Adipocyte (in vitro differentiated cells): ENCODE measurements around the gene GALNT12.
A peak's percentile ranks its signal among the peaks of the same experiment; 100 is the strongest.

Experiments used
- DNase-seq: peaks from one replicate; pipeline ENCODE4 v3.0.0-alpha.2; 2015; ENCODE audit warnings: low read depth
- H3K27me3 ChIP-seq: replicated peaks from 2 replicates; pipeline ENCODE4 v1.7.0; 2013; ENCODE audit warnings: mild to moderate bottlenecking, low read length, moderate library complexity; ENCODE audit not compliant: control insufficient read depth, insufficient read depth
- H3K36me3 ChIP-seq: 2 replicates; pipeline ENCODE4 v1.7.0; 2013; ENCODE audit warnings: low read length, mild to moderate bottlenecking, moderate library complexity; ENCODE audit not compliant: control insufficient read depth, insufficient read depth, severe bottlenecking
- H3K4me1 ChIP-seq: 2 replicates; pipeline ENCODE4 v1.7.0; 2013; ENCODE audit warnings: mild to moderate bottlenecking, low read length, moderate library complexity; ENCODE audit not compliant: control insufficient read depth, insufficient read depth
- H3K4me3 ChIP-seq: 2 replicates; pipeline ENCODE4 v1.7.0; 2013; ENCODE audit warnings: mild to moderate bottlenecking, low read length, moderate library complexity
- H3K9ac ChIP-seq: 2 replicates; pipeline ENCODE4 v1.7.0; 2013; ENCODE audit warnings: mild to moderate bottlenecking, low read length, moderate library complexity
- H3K9me3 ChIP-seq: 2 replicates; pipeline ENCODE4 v1.7.0; 2013; ENCODE audit warnings: mild to moderate bottlenecking, low read length, moderate library complexity; ENCODE audit not compliant: control insufficient read depth

The GALNT12 gene

GRCh38 chr9:98808411-98808815, 943 bp downstream of the GALNT12 start:
- Histone ChIP-seq H3K9ac (peak overlapping the region; percentile 68), H3K9me3 (no peaks in the 10 kb centered on the region), H3K4me1 (peaks cover 31% of the 10 kb centered on the region), H3K4me3 (peak overlapping the region; percentile 83), H3K36me3 (no peaks in the 10 kb centered on the region), H3K27me3 (no peaks in the 10 kb centered on the region)
- DNase-seq = no peak

DNA sequence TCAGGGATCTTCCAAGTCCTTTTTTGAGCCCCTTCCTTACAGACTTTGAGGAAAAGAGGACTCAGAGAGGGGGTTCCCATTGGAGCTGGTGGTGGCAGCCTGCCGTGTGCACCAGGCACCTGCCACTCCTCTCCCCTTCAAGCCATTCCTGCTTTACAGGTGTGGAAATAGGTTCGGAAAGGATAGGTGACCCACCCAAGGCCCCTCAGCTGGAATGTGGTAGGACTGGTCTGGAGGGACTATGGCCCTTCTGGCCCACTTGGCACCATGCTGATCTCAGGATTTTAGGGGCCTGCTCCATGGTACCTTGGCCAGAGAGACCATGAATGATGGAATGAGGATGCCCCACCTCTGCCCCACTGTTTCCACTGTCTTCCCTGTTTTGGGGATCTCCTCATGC, 1.4 kb downstream of the GALNT12 start:
- Histone ChIP-seq H3K4me3 (no peak overlapping the region), H3K9ac (no peak overlapping the region), H3K36me3 (no peaks in the 10 kb centered on the region), H3K4me1 (peaks cover 31% of the 10 kb centered on the region), H3K27me3 (no peaks in the 10 kb centered on the region), H3K9me3 (no peaks in the 10 kb centered on the region)
- DNase-seq = no peak

- Histone ChIP-seq H3K27me3 (no peaks in the 10 kb centered on the region), H3K4me3 (no peak overlapping the region), H3K9ac (no peak overlapping the region), H3K4me1 (peaks cover 31% of the 10 kb centered on the region), H3K36me3 (no peaks in the 10 kb centered on the region), H3K9me3 (no peaks in the 10 kb centered on the region)
- no peak for DNase-seq
Observed at GRCh38 chr9:98809311-98810101, 2.0 kb downstream of the GALNT12 start.

GRCh38 chr9:98810102-98810842, 2.8 kb downstream of the GALNT12 start:
- no peak for DNase-seq
- Histone ChIP-seq H3K4me1 (peaks cover 30% of the 10 kb centered on the region), H3K36me3 (no peaks in the 10 kb centered on the region), H3K4me3 (no peak overlapping the region), H3K27me3 (no peaks in the 10 kb centered on the region), H3K9ac (no peak overlapping the region), H3K9me3 (no peaks in the 10 kb centered on the region)

DNA sequence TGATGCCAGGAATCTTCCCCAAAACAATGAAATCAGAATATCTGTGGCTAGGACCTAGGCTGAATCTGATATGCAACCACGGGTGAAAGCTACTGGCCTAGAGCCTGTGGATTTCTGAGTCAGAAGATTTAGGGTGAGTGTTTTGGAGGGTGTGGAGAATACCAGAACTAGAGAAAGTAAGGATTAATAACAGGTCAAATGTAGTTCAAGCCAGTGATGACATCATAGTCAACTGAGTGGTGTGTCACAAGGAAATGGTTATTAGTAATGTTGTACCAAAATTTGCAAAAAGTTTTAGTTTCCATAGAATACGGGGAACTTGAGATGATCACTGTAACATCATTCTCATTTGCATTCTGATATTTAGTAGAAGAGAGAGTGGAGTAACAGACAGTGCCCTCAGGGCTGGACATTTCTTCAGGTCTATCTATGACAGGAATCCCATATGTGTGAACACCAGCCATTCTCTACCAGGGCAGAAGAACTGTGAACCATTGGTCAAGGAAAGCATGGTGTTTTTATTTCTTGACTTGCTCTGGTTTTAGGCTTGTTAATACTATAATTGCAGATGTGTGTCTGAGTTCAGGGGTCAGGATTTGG, 3.7 kb downstream of the GALNT12 start:
- peaks cover 21% of the 10 kb centered on the region for H3K4me1 ChIP-seq
- H3K36me3 ChIP-seq = no peaks in the 10 kb centered on the region
- no peaks in the 10 kb centered on the region for H3K27me3 ChIP-seq

DNA sequence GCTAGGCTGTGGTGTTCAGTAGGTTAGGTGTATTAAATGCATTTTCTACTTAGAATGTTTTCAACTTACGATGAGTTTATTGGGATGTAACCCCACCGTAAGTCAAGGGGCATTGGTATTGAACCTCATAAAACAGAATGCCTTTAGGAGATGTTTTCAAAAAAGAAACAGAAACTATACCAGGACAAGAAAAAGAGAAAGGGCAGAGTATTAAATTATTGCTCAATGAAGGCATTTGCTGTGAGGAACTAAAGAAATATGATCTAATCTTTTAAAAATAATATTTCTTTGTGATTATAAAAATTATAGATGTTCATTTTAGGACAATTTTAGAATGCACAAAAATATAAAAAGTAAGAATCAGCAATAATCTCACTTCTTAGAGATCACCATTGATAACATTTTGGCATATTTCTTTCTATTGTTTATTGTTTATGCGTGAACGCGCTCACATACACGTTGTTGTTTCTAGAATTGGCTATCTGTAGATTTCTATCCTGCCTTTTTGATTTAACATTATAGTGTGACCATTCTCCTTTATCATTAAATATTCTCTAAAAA, 8.0 kb downstream of the GALNT12 start:
- no peaks in the 10 kb centered on the region for H3K36me3 ChIP-seq
- no peaks in the 10 kb centered on the region for H3K27me3 ChIP-seq
- H3K4me1 ChIP-seq = peaks cover 11% of the 10 kb centered on the region
- H3K4me3 ChIP-seq = no peak overlapping the region
- H3K9me3 ChIP-seq = peaks cover 7% of the 10 kb centered on the region
- DNase-seq = no peak
- no peak overlapping the region for H3K9ac ChIP-seq

More for the DNA sequence above, 3.7 kb downstream of the GALNT12 start:
- H3K9ac ChIP-seq = peak overlapping the region; percentile 10
- H3K9me3 ChIP-seq = no peaks in the 10 kb centered on the region
- peak overlapping the region; percentile 37 for H3K4me3 ChIP-seq
- peak; percentile 44 for DNase-seq

DNA sequence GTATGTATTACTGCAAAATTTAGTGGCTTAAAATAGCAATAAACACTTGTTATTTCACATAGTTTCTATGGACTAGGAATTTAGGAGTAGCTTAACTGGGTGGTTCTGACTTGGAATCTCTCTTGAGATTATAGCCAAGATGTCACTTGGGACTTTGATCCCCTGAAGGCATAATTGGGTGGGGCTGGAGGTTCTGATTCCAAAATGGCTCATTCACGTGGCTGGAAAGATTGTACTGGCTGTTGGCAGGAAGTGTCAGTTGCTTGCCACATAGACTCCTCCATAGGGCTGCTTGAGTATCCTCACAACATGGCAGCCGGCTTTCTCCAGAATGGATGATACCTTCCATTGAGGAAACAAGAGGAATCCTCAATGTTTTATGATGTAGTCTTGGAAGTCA, 11.3 kb downstream of the GALNT12 start:
- Histone ChIP-seq H3K4me1 (no peaks in the 10 kb centered on the region), H3K36me3 (no peaks in the 10 kb centered on the region), H3K9me3 (peaks cover 7% of the 10 kb centered on the region), H3K9ac (no peak overlapping the region), H3K27me3 (no peaks in the 10 kb centered on the region), H3K4me3 (no peak overlapping the region)
- DNase-seq = no peak

GRCh38 chr9:98819231-98819630, 11.8 kb downstream of the GALNT12 start:
- no peak overlapping the region for H3K9ac ChIP-seq
- no peak overlapping the region for H3K4me3 ChIP-seq
- no peaks in the 10 kb centered on the region for H3K4me1 ChIP-seq
- DNase-seq = no peak
- no peaks in the 10 kb centered on the region for H3K27me3 ChIP-seq
- no peaks in the 10 kb centered on the region for H3K36me3 ChIP-seq
- peaks cover 8% of the 10 kb centered on the region for H3K9me3 ChIP-seq

- no peak overlapping the region for H3K9ac ChIP-seq
- H3K27me3 ChIP-seq = no peaks in the 10 kb centered on the region
- H3K4me1 ChIP-seq = no peaks in the 10 kb centered on the region
- no peaks in the 10 kb centered on the region for H3K36me3 ChIP-seq
- DNase-seq = no peak
- H3K9me3 ChIP-seq = peaks cover 10% of the 10 kb centered on the region
- no peak overlapping the region for H3K4me3 ChIP-seq
Observed at GRCh38 chr9:98821831-98822230, 14.4 kb downstream of the GALNT12 start.

- H3K4me1 ChIP-seq = no peaks in the 10 kb centered on the region
Observed at GRCh38 chr9:98822661-98823060, 15.2 kb downstream of the GALNT12 start.

DNA sequence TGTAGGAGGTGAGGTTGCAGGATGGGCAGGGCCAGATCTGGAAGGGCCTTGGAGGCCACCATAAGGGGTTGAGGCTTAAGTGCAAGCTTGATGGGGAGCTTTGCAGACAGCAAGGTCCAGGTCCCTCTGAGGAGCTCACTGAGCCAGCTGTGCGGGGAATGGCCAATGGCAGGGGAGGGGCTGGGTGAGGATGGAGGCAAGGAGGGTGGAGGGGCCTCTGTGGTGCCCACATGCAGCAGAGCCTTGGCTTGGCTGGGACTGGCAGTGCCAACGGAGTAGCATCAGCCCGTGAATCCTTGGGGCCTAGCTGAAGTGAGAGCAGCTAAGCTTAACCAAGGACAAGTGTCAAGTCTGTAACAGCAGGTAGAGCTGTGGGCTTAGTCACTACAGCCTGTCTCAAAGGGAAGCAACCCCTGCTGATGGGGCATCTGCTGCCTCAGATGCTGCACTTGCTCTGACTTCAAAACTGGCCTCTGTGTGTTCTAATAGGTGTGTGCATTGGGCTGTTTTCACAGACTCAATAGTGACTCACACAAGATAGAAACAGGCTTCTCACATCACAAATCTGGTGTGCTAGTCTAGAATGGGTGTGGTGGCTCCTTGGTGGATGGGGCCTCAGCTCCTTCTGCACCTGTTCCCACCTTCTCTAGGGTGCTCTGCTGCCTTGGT, 16.3 kb downstream of the GALNT12 start:
- H3K4me3 ChIP-seq = no peak overlapping the region
- H3K27me3 ChIP-seq = no peaks in the 10 kb centered on the region
- H3K9me3 ChIP-seq = peaks cover 8% of the 10 kb centered on the region
- no peak for DNase-seq
- no peaks in the 10 kb centered on the region for H3K36me3 ChIP-seq
- H3K9ac ChIP-seq = no peak overlapping the region
- no peaks in the 10 kb centered on the region for H3K4me1 ChIP-seq

More at GRCh38 chr9:98822661-98823060, 15.2 kb downstream of the GALNT12 start:
- H3K9ac ChIP-seq = no peak overlapping the region
- no peaks in the 10 kb centered on the region for H3K27me3 ChIP-seq
- H3K4me3 ChIP-seq = no peak overlapping the region
- no peak for DNase-seq
- H3K36me3 ChIP-seq = no peaks in the 10 kb centered on the region
- peaks cover 10% of the 10 kb centered on the region for H3K9me3 ChIP-seq
